Mesendoderm (in vitro differentiated cells): Measurements from ENCODE around the gene LGALS8.

Experiments used
- DNase-seq: peaks from one replicate; pipeline ENCODE4 v3.0.0; 2013
- H2AK5ac ChIP-seq: 2 replicates; pipeline ENCODE4 v1.6.1; 2013; ENCODE audit warnings: low read length, inconsistent platforms
- H2BK120ac ChIP-seq: 2 replicates; pipeline ENCODE4 v1.6.1; 2013; ENCODE audit warnings: low read depth, mild to moderate bottlenecking, low read length, moderate library complexity, mixed read lengths
- H2BK15ac ChIP-seq: replicated peaks from 2 replicates; pipeline ENCODE4 v1.6.1; 2013; ENCODE audit warnings: low read depth, mild to moderate bottlenecking, moderate library complexity
- H2BK5ac ChIP-seq: 2 replicates; pipeline ENCODE4 v1.6.1; 2013; ENCODE audit warnings: low read length, inconsistent platforms
- H3K18ac ChIP-seq: 2 replicates; pipeline ENCODE4 v1.6.1; 2013; ENCODE audit warnings: mild to moderate bottlenecking, low read length, mixed read lengths
- H3K23ac ChIP-seq: one replicate; pipeline ENCODE4 v1.6.1; 2013; ENCODE audit warnings: low read length
- H3K27ac ChIP-seq: 2 replicates; pipeline ENCODE4 v1.5.1; 2013; ENCODE audit warnings: low read depth, mild to moderate bottlenecking, inconsistent platforms, low read length, moderate library complexity
- H3K27me3 ChIP-seq: 2 replicates; pipeline ENCODE4 v1.6.1; 2013; ENCODE audit warnings: low read length, control low read depth, mild to moderate bottlenecking, inconsistent platforms; ENCODE audit not compliant: insufficient read depth, poor library complexity
- H3K36me3 ChIP-seq: 2 replicates; pipeline ENCODE4 v1.6.1; 2013; ENCODE audit warnings: low read length, inconsistent platforms; ENCODE audit not compliant: control insufficient read depth, insufficient read depth
- H3K4ac ChIP-seq: one replicate; pipeline ENCODE4 v1.6.1; 2013; ENCODE audit warnings: low read depth, mild to moderate bottlenecking, low read length, moderate library complexity
- H3K4me1 ChIP-seq: 2 replicates; pipeline ENCODE4 v1.6.1; 2013; ENCODE audit warnings: low read depth, low read length, inconsistent platforms; ENCODE audit not compliant: control insufficient read depth
- H3K4me2 ChIP-seq: 2 replicates; pipeline ENCODE4 v1.6.1; 2013; ENCODE audit warnings: low read length
- H3K4me3 ChIP-seq: 2 replicates; pipeline ENCODE4 v1.5.1; 2013; ENCODE audit warnings: mild to moderate bottlenecking, low read length
- H3K56ac ChIP-seq: one replicate; pipeline ENCODE4 v1.6.1; 2013; ENCODE audit warnings: low read length
- H3K79me1 ChIP-seq: 2 replicates; pipeline ENCODE4 v1.6.1; 2013; ENCODE audit warnings: low read length, inconsistent platforms
- H3K79me2 ChIP-seq: 2 replicates; pipeline ENCODE4 v1.6.1; 2013; ENCODE audit warnings: mild to moderate bottlenecking, low read length; ENCODE audit not compliant: control insufficient read depth, insufficient read depth
- H3K9ac ChIP-seq: 2 replicates; pipeline ENCODE4 v1.6.1; 2013; ENCODE audit warnings: low read length, inconsistent platforms
- H4K5ac ChIP-seq: one replicate; pipeline ENCODE4 v1.6.1; 2013; ENCODE audit warnings: low read length
- H4K8ac ChIP-seq: one replicate; pipeline ENCODE4 v1.6.1; 2013; ENCODE audit warnings: low read depth, mild to moderate bottlenecking, control low read depth, low read length, moderate library complexity
- WGBS: extraction: QIAGEN DNeasy Blood & Tissue Kit; methylation state at CpG from one replicate; pipeline ENCODE4 v1.1.7; 2013; ENCODE audit warnings: low lambda C conversion rate, missing lambda C conversion rate; ENCODE audit not compliant: insufficient coverage; ENCODE audit errors: extremely low coverage; 5-methylcytosine and 5-hydroxymethylcytosine counted together

LGALS8 gene

DNA sequence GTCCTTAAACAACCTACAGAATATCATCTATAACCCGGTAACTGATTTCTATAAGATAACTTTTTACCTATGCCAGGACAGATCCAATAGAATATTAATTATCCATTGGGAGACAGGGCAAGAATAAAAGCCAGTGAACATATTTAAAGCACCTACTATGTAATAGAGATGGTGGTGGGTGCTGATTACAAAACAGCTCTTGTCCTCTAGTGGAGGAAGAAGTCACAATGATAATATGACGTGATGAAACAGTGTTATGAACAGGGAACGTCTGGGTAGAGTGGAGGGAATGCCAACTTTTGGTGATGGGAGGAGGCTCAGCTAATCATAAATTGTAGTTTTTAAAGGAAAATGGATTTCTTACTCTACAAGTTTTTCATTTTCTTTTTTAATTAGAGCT lies 2.3 kb downstream of the LGALS8 start:
- H3K27ac ChIP-seq, result no peak overlapping the region
- H3K4me2 ChIP-seq, result no peak overlapping the region
- H3K79me1 ChIP-seq, result no peaks in the 10 kb centered on the region
- no peak overlapping the region for H4K8ac ChIP-seq
- H3K36me3 ChIP-seq, result no peaks in the 10 kb centered on the region
- H2BK5ac ChIP-seq, result no peak overlapping the region
- DNase-seq, result no peak
- H2BK120ac ChIP-seq, result no peak overlapping the region
- no peaks in the 10 kb centered on the region for H3K79me2 ChIP-seq
- no peak overlapping the region for H3K9ac ChIP-seq
- no peaks in the 10 kb centered on the region for H3K4me1 ChIP-seq
- H3K4ac ChIP-seq, result no peak overlapping the region
- no peak overlapping the region for H2AK5ac ChIP-seq
- H3K27me3 ChIP-seq, result no peaks in the 10 kb centered on the region
- no CpG with 5 or more reads among the region's 3 CpGs for WGBS
- no peak overlapping the region for H3K18ac ChIP-seq
- H4K5ac ChIP-seq, result no peak overlapping the region
- H3K56ac ChIP-seq, result no peak overlapping the region
- H2BK15ac ChIP-seq, result no peak overlapping the region
- H3K4me3 ChIP-seq, result no peak overlapping the region
- H3K23ac ChIP-seq, result no peak overlapping the region

- H3K23ac ChIP-seq, result no peak overlapping the region
- no peak overlapping the region for H3K4me3 ChIP-seq
- H3K27me3 ChIP-seq, result no peaks in the 10 kb centered on the region
- H3K36me3 ChIP-seq, result no peaks in the 10 kb centered on the region
- WGBS, result no CpG with 5 or more reads among the region's 1 CpG
- H4K5ac ChIP-seq, result no peak overlapping the region
- H2BK5ac ChIP-seq, result no peak overlapping the region
- no peak for DNase-seq
- H2BK120ac ChIP-seq, result no peak overlapping the region
- no peak overlapping the region for H3K4ac ChIP-seq
- H2BK15ac ChIP-seq, result no peak overlapping the region
- no peak overlapping the region for H4K8ac ChIP-seq
- H3K4me2 ChIP-seq, result no peak overlapping the region
- H3K9ac ChIP-seq, result no peak overlapping the region
- H3K79me1 ChIP-seq, result no peaks in the 10 kb centered on the region
- H3K18ac ChIP-seq, result no peak overlapping the region
- H3K4me1 ChIP-seq, result no peaks in the 10 kb centered on the region
- H3K56ac ChIP-seq, result no peak overlapping the region
- H3K27ac ChIP-seq, result no peak overlapping the region
- no peak overlapping the region for H2AK5ac ChIP-seq
- no peaks in the 10 kb centered on the region for H3K79me2 ChIP-seq
Observed at GRCh38 chr1:236530286-236530685, 6.5 kb downstream of the LGALS8 start.

DNA sequence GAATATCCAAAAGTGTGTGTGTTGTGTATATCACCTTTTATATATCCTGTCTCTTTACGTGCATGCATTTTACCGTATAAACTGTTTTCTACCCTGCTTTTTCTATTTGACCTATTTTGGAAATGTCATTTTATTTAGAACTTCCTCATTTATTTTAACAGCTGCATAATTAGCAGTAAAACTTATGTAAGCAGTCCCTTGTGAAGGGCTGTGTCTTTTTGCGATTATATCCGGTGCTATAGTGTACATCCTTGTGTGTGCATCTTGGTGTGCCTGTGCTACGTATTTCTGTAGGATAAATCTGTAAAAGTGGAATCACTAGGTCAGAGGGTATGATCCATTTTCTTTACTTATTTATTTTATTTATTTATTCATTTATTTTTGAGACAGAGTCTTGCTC lies 7.2 kb downstream of the LGALS8 start:
- Histone ChIP-seq H4K5ac (no peak overlapping the region), H2BK120ac (no peak overlapping the region), H3K56ac (no peak overlapping the region), H3K23ac (no peak overlapping the region), H2BK5ac (no peak overlapping the region), H3K4me2 (no peak overlapping the region), H3K4me3 (no peak overlapping the region), H2AK5ac (no peak overlapping the region), H3K4me1 (no peaks in the 10 kb centered on the region), H3K27me3 (no peaks in the 10 kb centered on the region), H3K79me1 (no peaks in the 10 kb centered on the region), H3K36me3 (no peaks in the 10 kb centered on the region), H3K79me2 (no peaks in the 10 kb centered on the region), H3K18ac (no peak overlapping the region), H3K4ac (no peak overlapping the region), H4K8ac (no peak overlapping the region), H3K9ac (no peak overlapping the region), H3K27ac (no peak overlapping the region), H2BK15ac (no peak overlapping the region)
- DNase-seq, result no peak
- no CpG with 5 or more reads among the region's 5 CpGs for WGBS

DNA sequence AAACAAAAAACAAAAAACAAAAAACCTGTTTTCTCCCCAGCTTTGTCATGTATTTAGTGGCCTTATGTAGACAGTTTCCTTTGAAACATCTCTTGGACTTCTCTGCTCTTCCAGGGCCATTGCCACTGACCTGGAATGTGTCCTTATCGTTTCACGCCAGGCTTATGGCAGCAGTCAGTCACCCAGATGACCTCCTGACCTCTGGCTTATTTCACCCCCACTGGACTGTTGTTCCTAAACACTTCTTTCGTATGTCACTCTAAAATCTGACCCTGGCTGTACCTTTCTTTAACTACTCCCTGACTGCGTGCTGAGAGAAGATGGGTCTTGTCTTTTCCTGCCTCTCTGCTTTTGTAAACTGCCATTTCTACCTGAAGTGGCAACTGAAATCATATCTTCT lies 9.1 kb downstream of the LGALS8 start:
- WGBS, result no CpG with 5 or more reads among the region's 4 CpGs
- no peak overlapping the region for H3K18ac ChIP-seq
- no peaks in the 10 kb centered on the region for H3K4me1 ChIP-seq
- no peaks in the 10 kb centered on the region for H3K79me1 ChIP-seq
- DNase-seq, result no peak
- no peak overlapping the region for H3K27ac ChIP-seq
- H3K56ac ChIP-seq, result no peak overlapping the region
- H3K4ac ChIP-seq, result no peak overlapping the region
- H3K27me3 ChIP-seq, result no peaks in the 10 kb centered on the region
- H3K4me2 ChIP-seq, result no peak overlapping the region
- H2AK5ac ChIP-seq, result no peak overlapping the region
- H2BK15ac ChIP-seq, result no peak overlapping the region
- no peaks in the 10 kb centered on the region for H3K79me2 ChIP-seq
- no peak overlapping the region for H3K4me3 ChIP-seq
- no peak overlapping the region for H4K8ac ChIP-seq
- H2BK5ac ChIP-seq, result no peak overlapping the region
- no peak overlapping the region for H4K5ac ChIP-seq
- H2BK120ac ChIP-seq, result no peak overlapping the region
- no peaks in the 10 kb centered on the region for H3K36me3 ChIP-seq
- H3K23ac ChIP-seq, result no peak overlapping the region
- no peak overlapping the region for H3K9ac ChIP-seq

- no CpG with 5 or more reads among the region's 4 CpGs for WGBS
- no peak overlapping the region for H3K56ac ChIP-seq
Observed at GRCh38 chr1:236534151-236534651, 10.4 kb downstream of the LGALS8 start.

DNA sequence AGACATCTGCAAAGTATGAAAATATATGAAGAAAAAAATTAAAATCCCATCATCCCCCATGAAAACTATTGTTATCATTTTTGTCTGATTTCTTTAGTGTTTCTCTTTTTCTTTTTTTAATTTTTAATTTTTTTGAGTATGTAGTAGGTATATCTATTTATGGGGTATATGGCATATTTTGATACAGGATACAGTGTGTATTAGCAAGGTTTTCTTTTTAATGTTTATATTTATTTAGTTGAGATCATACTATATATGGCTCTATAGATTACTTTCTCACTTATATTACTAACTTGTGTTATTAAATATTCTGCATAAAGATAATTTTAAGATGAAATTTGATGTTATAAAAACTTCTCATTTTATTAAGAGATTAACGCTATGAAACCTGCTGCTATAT lies 11.4 kb downstream of the LGALS8 start:
- Histone ChIP-seq H3K23ac (no peak overlapping the region), H3K27ac (no peak overlapping the region), H4K5ac (no peak overlapping the region), H3K79me1 (no peaks in the 10 kb centered on the region), H3K79me2 (no peaks in the 10 kb centered on the region), H3K27me3 (no peaks in the 10 kb centered on the region), H2BK15ac (no peak overlapping the region), H2BK5ac (no peak overlapping the region), H3K4me2 (no peak overlapping the region), H2AK5ac (no peak overlapping the region), H3K56ac (no peak overlapping the region), H3K4ac (no peak overlapping the region), H4K8ac (no peak overlapping the region), H2BK120ac (no peak overlapping the region), H3K4me3 (no peak overlapping the region), H3K4me1 (no peaks in the 10 kb centered on the region), H3K36me3 (no peaks in the 10 kb centered on the region), H3K9ac (no peak overlapping the region), H3K18ac (no peak overlapping the region)
- DNase-seq, result no peak
- WGBS, result no CpG with 5 or more reads among the region's 1 CpG

More at GRCh38 chr1:236534151-236534651, 10.4 kb downstream of the LGALS8 start:
- Histone ChIP-seq H2BK5ac (no peak overlapping the region), H2BK15ac (no peak overlapping the region), H3K79me1 (no peaks in the 10 kb centered on the region), H4K5ac (no peak overlapping the region), H3K4me3 (no peak overlapping the region), H3K27ac (no peak overlapping the region), H3K4me1 (no peaks in the 10 kb centered on the region), H3K36me3 (no peaks in the 10 kb centered on the region), H4K8ac (no peak overlapping the region), H3K27me3 (no peaks in the 10 kb centered on the region), H3K18ac (no peak overlapping the region), H2AK5ac (no peak overlapping the region), H3K23ac (no peak overlapping the region), H3K4ac (no peak overlapping the region), H3K79me2 (no peaks in the 10 kb centered on the region), H3K4me2 (no peak overlapping the region), H3K9ac (no peak overlapping the region), H2BK120ac (no peak overlapping the region)
- DNase-seq, result no peak
